Kidney (tissue), 22 donors: ENCODE results near the gene MEAF6. TPM values are rescaled to one million over a fixed set of nuclear protein-coding genes. Genes with fewer than 3 reads are reported as not detected.

Source experiments
- DNase-seq, 5 donors: peaks; one replicate each; pipeline ENCODE4 v3.0.0-alpha.2; 2013 to 2020
- FAIRE-seq: peaks from 2 replicates; lab custom pipeline; 2012; peaks lifted over from hg19 to GRCh38; lab: Jason Lieb, UNC
- H3K27ac ChIP-seq, 2 donors: one replicate each; pipeline ENCODE4 v1.7.0; 2013; ENCODE audit warnings: low read depth in 2 of 2, low read length in 2 of 2, inconsistent platforms in 1 of 2
- H3K27me3 ChIP-seq: one replicate; pipeline ENCODE4 v1.7.1; 2013; ENCODE audit warnings: low read length, inconsistent platforms; ENCODE audit not compliant: control insufficient read depth, insufficient read depth
- H3K36me3 ChIP-seq, 3 donors: one replicate each; pipeline versions ENCODE4 v1.7.0 to v1.7.1; 2013; ENCODE audit warnings: low read length in 3 of 3, control low read depth in 1 of 3, inconsistent platforms in 1 of 3; ENCODE audit not compliant: insufficient read depth in 3 of 3, control insufficient read depth in 2 of 3
- H3K4me1 ChIP-seq, 3 donors: one replicate each; pipeline versions ENCODE4 v1.7.0 to v1.7.1; 2013; ENCODE audit warnings: low read length in 3 of 3, inconsistent platforms in 1 of 3, low read depth in 1 of 3; ENCODE audit not compliant: control insufficient read depth in 2 of 3, insufficient read depth in 2 of 3
- H3K4me3 ChIP-seq, 3 donors: one replicate each; pipeline versions ENCODE4 v1.7.0 to v1.8.1; 2013; ENCODE audit warnings: low read length in 3 of 3, control low read depth in 1 of 3, inconsistent platforms in 1 of 3
- H3K9ac ChIP-seq, 3 donors: one replicate each; pipeline versions ENCODE4 v1.7.0 to v1.7.1; 2013; ENCODE audit warnings: low read length in 3 of 3, control low read depth in 1 of 3, inconsistent platforms in 1 of 3
- H3K9me3 ChIP-seq, 3 donors: one replicate each; pipeline versions ENCODE4 v1.7.0 to v1.7.1; 2013; ENCODE audit warnings: low read length in 3 of 3, control low read depth in 1 of 3, inconsistent platforms in 1 of 3; ENCODE audit not compliant: control insufficient read depth in 2 of 3, insufficient read depth in 1 of 3
- intact Hi-C: fragments of 100-400 bp; cut with DNase I; formaldehyde crosslinking; loops from one replicate; pipeline ENCODE4 v1.11.1; 2022
- long read RNA-seq, 10 donors: library from polyadenylated mRNA in 1 of 10; unstranded in 1 of 10; transcript quantifications; one replicate each; pipeline ENCODE4 v2.0.0 and lab custom pipeline, GENCODE V29; 2021 to 2026
- polyA plus RNA-seq: library from polyadenylated mRNA; stranded (reverse); fragments of 350-450 nt; fragmentation: Illumina TruSeq; extraction: RNeasy Lipid Tissue Mini Kit (QIAGEN cat#74804); gene quantifications from one replicate; pipeline ENCODE4 v1.2.3, GENCODE V29; 2014; ENCODE audit warnings: low read depth, low replicate concordance; ENCODE audit not compliant: insufficient read depth
- total RNA-seq: library from RNA; stranded (reverse); fragmentation: NEBNext Ultra II Directional; extraction: Animal tissue kit (Norgen Biotek cat#: 25700); gene quantifications from one replicate; pipeline ENCODE4 v1.2.1, GENCODE V29; 2021
- TF ChIP-seq, protein P1 (sequence below): IDR thresholded peaks from 3 replicates; pipeline ENCODE4 v1.5.1; 2012; ENCODE audit warnings: mild to moderate bottlenecking, moderate library complexity, borderline replicate concordance; ENCODE audit not compliant: insufficient read depth; ENCODE audit errors: extremely low read depth
- donor health status: control.
- donor health status: control.
- donor health status: control.
- donor health status: control.
- donor health status: control.
- donor health status: DM: yes; HTN: yes; CAD: no.
- donor health status: Normal renal cell carcinoma (clear cell type).

Gene MEAF6
- total RNA-seq (65.8 TPM), polyA plus RNA-seq (45.7 TPM)
- long read RNA-seq, donor 1, transcript MEAF6-201 (7 exons, 1,525 nt) = major isoform, 20 of 28 reads
- long read RNA-seq, donor 1, partial matches to known transcripts = 7 of 28 reads
- long read RNA-seq, donor 1, other reads (novel, unspliced or antisense) = 0 of 28 reads
- long read RNA-seq, donor 2, transcript MEAF6-201 (7 exons, 1,525 nt) = major isoform, 14 of 17 reads
- long read RNA-seq, donor 2, partial matches to known transcripts = 0 of 17 reads
- long read RNA-seq, donor 2, other reads (novel, unspliced or antisense) = 0 of 17 reads
- long read RNA-seq, donor 3, transcript MEAF6-201 (7 exons, 1,525 nt) = major isoform, 21 of 26 reads
- long read RNA-seq, donor 3, partial matches to known transcripts = 0 of 26 reads
- long read RNA-seq, donor 3, other reads (novel, unspliced or antisense) = 0 of 26 reads
- long read RNA-seq, donor 4, transcript MEAF6-201 (7 exons, 1,525 nt) = major isoform, 15 of 20 reads
- long read RNA-seq, donor 4, partial matches to known transcripts = 0 of 20 reads
- long read RNA-seq, donor 4, other reads (novel, unspliced or antisense) = 0 of 20 reads
- long read RNA-seq, donor 5, partial matches to known transcripts = 0 of 1 reads
- long read RNA-seq, donor 5, other reads (novel, unspliced or antisense) = 0 of 1 reads
- long read RNA-seq, donor 6, transcript MEAF6-206 (8 exons, 1,408 nt) = minor isoform, 8 of 62 reads
- long read RNA-seq, donor 6, transcript MEAF6-201 (7 exons, 1,525 nt) = major isoform, 41 of 62 reads
- long read RNA-seq, donor 6, partial matches to known transcripts = 8 of 62 reads
- long read RNA-seq, donor 6, other reads (novel, unspliced or antisense) = 0 of 62 reads
- long read RNA-seq, donor 7, transcript MEAF6-206 (8 exons, 1,408 nt) = minor isoform, 10 of 61 reads
- long read RNA-seq, donor 7, transcript MEAF6-201 (7 exons, 1,525 nt) = major isoform, 45 of 61 reads
- long read RNA-seq, donor 7, partial matches to known transcripts = 0 of 61 reads
- long read RNA-seq, donor 7, other reads (novel, unspliced or antisense) = 5 of 61 reads
- long read RNA-seq, donor 8, transcript MEAF6-201 (7 exons, 1,525 nt) = major isoform, 30 of 32 reads
- long read RNA-seq, donor 8, partial matches to known transcripts = 0 of 32 reads
- long read RNA-seq, donor 8, other reads (novel, unspliced or antisense) = 0 of 32 reads
- long read RNA-seq, donor 9, transcript MEAF6-201 (7 exons, 1,525 nt) = major isoform, 12 of 16 reads
- long read RNA-seq, donor 9, partial matches to known transcripts = 0 of 16 reads
- long read RNA-seq, donor 9, other reads (novel, unspliced or antisense) = 0 of 16 reads
- long read RNA-seq, donor 10, transcript MEAF6-201 (7 exons, 1,525 nt) = major isoform, 16 of 21 reads
- long read RNA-seq, donor 10, partial matches to known transcripts = 0 of 21 reads
- long read RNA-seq, donor 10, other reads (novel, unspliced or antisense) = 0 of 21 reads

DNA sequence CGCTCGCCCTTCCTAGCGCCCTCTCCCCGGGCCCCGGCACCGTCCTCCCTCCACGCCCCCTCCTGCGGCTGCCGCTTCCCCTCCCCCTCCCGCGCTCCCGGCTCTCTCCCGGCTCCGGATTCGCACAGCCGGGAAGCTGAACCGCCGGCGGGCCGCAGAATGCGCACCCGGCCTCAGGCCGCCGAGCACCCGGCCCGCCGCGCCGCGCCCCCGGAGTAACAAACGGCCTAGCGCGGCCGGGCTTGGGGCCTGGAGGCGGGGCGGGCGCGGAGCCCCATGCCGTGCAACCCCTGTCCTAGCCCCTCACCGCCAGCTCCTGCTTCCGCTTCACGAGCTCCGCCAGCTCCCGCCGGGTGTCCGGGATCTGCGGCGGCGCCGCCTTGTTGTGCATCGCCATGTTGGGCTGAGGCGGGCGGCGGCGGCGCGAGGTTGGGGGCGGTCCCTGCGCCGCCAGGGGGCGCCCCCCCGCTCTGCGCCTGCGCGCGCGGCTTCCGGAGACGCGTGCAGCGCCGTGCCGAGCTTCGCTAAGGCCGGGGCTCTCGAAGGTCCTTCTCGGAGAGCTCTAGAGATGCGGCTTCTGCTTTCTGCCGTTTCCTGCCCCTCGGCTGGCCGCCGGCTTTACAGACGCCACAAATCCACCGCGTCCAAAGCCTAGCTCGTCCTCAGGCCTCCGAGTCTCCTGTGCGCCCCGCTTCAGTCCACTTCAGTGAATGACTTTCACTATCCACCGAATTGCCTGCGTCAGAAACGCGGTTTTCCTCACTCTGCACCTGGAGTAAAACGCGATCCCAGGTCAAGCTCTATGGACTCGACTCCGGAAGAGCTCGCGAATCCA lies at the start of gene MEAF6:
Gene MEAF6 (minus strand): TSS at position 417 of the 835 bp plus-strand sequence. CDS start 20 bp downstream, at position 397.
- Histone ChIP-seq H3K9me3 (no peaks in the 10 kb centered on the region), H3K4me1 (peaks cover 0 to 11% (median 7%) of the 10 kb centered on the region in 3 donors), H3K9ac (peak within 1 kb of the TSS; percentile 51 to 81 (median 69)), H3K36me3 (peaks cover 2 to 4% (median 3%) of the 10 kb centered on the region in 3 donors), H3K4me3 (peak within 1 kb of the TSS; percentile 79 to 92 (median 88)), H3K27ac (peak within 1 kb of the TSS; percentile 90 to 96), H3K27me3 (no peaks in the 10 kb centered on the region)
- DNase-seq = peak; percentile 87 to 95 (median 91)
- no peak for FAIRE-seq
- TF ChIP-seq, protein P1, sequence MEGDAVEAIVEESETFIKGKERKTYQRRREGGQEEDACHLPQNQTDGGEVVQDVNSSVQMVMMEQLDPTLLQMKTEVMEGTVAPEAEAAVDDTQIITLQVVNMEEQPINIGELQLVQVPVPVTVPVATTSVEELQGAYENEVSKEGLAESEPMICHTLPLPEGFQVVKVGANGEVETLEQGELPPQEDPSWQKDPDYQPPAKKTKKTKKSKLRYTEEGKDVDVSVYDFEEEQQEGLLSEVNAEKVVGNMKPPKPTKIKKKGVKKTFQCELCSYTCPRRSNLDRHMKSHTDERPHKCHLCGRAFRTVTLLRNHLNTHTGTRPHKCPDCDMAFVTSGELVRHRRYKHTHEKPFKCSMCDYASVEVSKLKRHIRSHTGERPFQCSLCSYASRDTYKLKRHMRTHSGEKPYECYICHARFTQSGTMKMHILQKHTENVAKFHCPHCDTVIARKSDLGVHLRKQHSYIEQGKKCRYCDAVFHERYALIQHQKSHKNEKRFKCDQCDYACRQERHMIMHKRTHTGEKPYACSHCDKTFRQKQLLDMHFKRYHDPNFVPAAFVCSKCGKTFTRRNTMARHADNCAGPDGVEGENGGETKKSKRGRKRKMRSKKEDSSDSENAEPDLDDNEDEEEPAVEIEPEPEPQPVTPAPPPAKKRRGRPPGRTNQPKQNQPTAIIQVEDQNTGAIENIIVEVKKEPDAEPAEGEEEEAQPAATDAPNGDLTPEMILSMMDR = peak; percentile 61
- intact Hi-C loops = no loop called here

DNA sequence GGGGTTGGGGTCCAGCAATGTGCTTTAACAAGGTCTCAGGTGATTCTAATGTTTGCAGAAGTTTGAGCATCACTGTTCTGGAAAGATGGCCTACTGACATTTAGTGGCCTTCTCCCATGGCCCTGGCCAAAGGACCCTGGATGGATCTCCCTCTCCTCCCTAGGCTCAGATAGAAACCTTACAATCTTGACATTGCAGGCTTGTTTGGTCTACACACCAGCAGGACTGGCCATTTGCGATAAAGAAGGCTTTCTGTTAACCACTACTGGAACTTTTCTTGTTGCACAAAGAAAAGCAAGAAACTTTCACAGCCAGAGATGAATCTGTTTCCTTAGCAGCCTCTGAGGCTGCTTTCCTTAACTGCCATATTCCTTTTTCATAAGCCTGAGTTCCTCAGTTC lies 48.4 kb upstream of the MEAF6 start:
- Histone ChIP-seq H3K27ac (no peak overlapping the region), H3K4me1 (no peaks in the 10 kb centered on the region), H3K9me3 (no peaks in the 10 kb centered on the region), H3K27me3 (no peaks in the 10 kb centered on the region), H3K36me3 (peaks cover 0 to 26% (median 24%) of the 10 kb centered on the region in 3 donors), H3K9ac (no peak overlapping the region), H3K4me3 (no peak overlapping the region)
- intact Hi-C loops = no loop called here
- FAIRE-seq = no peak
- DNase-seq = no peak
- TF ChIP-seq, protein P1 = no peak
